ENCODE measurements around the gene KLF13.

Gene KLF13

DNA sequence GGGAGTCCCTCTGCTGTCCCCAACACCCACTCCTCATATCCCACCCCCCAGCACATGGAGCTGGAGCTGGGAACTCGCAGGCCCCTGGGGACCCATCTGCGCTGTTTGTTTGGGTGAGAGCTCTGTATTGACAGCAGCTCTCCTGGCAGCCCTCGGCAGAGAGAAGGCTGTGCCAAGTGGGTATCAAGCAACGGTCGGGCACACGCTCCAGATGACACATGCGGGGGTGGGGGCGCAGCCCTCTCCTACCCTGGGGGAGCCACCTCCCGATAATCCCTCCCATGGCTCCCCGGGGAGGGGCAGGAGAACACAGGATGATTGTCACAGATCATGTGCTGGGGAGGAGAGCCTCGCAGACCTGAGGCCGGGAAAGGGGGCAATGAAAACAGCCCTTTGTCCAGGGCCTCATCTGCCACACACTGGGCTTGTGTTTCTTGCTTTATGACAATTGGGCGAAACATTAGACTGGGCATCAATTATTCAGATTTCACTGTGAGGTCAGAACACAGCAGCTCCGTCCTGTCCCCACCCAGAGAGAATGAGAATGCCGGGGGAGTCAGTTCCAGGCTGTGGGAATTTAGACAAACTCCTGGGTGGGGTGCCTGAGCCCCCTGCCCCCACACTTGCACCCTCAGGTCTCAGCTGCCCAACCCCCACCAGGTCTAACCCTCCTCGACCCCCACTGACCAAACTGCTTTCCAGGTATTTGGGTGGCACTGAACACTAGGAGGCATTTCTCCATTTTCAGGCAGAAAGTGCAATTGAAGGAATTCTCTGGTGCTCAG is 46.4 kb upstream of the KLF13 start:
- TF ChIP-seq CTCF (IDR thresholded peaks at IDR 0.05; ENCODE audit: control insufficient read depth, insufficient read depth, low read depth, low read length, missing control alignments) = no peak
- DNase-seq (ENCODE audit: low read depth) = no peak
- no peak overlapping the region for H3K4me3 ChIP-seq (ENCODE audit: control insufficient read depth, low read depth, low read length)

GRCh38 chr15:31280831-31281216 is 45.8 kb upstream of the KLF13 start:
- no peak overlapping the region for H3K4me3 ChIP-seq (ENCODE audit: control insufficient read depth, low read depth, low read length)
- no peak for DNase-seq (ENCODE audit: low read depth)
- TF ChIP-seq CTCF (IDR thresholded peaks at IDR 0.05; ENCODE audit: control insufficient read depth, insufficient read depth, low read depth, low read length, missing control alignments) = no peak

GRCh38 chr15:31283043-31283442 is 43.6 kb upstream of the KLF13 start:
- no peak overlapping the region for H3K4me3 ChIP-seq (ENCODE audit: control insufficient read depth, low read depth, low read length)
- no peak for DNase-seq (ENCODE audit: low read depth)
- TF ChIP-seq CTCF (IDR thresholded peaks at IDR 0.05; ENCODE audit: control insufficient read depth, insufficient read depth, low read depth, low read length, missing control alignments) = no peak

DNA sequence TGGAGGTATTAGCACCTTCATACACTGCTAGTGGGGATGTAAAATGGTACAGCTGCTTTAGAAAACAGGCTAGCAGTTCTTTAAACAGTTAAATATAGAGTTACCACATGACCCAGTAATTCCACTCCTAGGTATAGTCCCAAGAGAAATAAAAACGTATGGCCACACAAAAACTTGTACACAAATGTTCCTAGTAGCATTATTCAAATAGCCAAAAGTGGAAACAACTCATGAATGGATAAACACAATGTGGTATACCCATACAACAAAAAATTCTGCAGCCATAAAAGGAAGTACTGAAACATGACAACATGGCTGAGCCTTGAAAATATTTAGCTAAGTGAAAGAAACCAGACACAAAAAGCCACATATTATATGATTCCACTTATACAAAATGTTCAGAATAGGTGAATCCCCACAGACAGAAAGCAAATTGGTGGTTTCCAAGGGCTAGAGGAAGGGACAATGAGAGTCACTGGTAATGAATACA is 40.8 kb upstream of the KLF13 start:
- TF ChIP-seq CTCF (IDR thresholded peaks at IDR 0.05; ENCODE audit: control insufficient read depth, insufficient read depth, low read depth, low read length, missing control alignments) = no peak
- DNase-seq (ENCODE audit: low read depth) = no peak
- no peak overlapping the region for H3K4me3 ChIP-seq (ENCODE audit: control insufficient read depth, low read depth, low read length)

DNA sequence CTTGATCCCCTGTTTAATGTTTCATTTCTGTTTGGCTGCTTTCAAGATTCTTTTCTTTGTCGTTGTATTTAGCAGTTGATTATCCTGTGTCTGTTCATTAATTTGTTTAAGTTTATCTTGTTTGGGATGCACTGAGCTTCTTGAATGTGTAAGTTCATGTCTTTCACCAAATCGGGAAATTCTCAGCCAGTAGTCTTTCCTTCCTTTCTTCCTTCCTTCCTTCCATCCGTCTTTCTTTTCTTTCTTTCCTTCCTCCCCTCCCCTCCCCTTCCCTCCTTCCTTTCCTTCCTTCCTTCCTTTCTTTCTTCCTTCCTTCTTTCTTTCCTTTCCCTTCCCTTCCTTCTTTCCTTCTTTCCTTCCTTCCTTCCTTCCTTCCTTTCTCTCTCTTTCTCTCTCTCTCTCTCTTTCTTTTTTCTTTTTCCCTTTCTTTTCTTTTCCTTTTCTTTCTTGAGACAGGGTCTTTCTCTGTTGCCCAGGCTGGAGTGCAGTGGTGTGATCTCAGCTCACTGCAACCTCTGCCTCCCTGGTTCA is 35.5 kb upstream of the KLF13 start:
- DNase-seq (ENCODE audit: low read depth) = no peak
- no peak overlapping the region for H3K4me3 ChIP-seq (ENCODE audit: control insufficient read depth, low read depth, low read length)
- no peak for TF ChIP-seq CTCF (IDR thresholded peaks at IDR 0.05; ENCODE audit: control insufficient read depth, insufficient read depth, low read depth, low read length, missing control alignments)

GRCh38 chr15:31292391-31293015 is 34.1 kb upstream of the KLF13 start:
- no peak overlapping the region for H3K4me3 ChIP-seq (ENCODE audit: control insufficient read depth, low read depth, low read length)
- DNase-seq (ENCODE audit: low read depth) = no peak
- no peak for TF ChIP-seq CTCF (IDR thresholded peaks at IDR 0.05; ENCODE audit: control insufficient read depth, insufficient read depth, low read depth, low read length, missing control alignments)

Data from AG09309 (cell line).